ENCODE data around the gene PRSS3.
A peak's percentile ranks its signal among the peaks of the same experiment; 100 is the strongest.
"Not testable (repeated sequence)": the region's sequence is repeated elsewhere in the genome, so short reads cannot be mapped to it uniquely, and the experiment has no call there.

PRSS3 gene

GRCh38 chr9:33818167-33818846, 22.9 kb downstream of the PRSS3 start:
- DNase-seq (ENCODE audit: low spot score), result no peak

GRCh38 chr9:33818847-33819500, 23.6 kb downstream of the PRSS3 start:
- peak; percentile 53 for DNase-seq (ENCODE audit: low spot score)

GRCh38 chr9:33820231-33820745, 24.9 kb downstream of the PRSS3 start:
- DNase-seq (ENCODE audit: low spot score), result no peak

- no peak for DNase-seq (ENCODE audit: low spot score)
Measured at GRCh38 chr9:33823801-33824200, 28.4 kb downstream of the PRSS3 start.

GRCh38 chr9:33827285-33827684, 31.9 kb downstream of the PRSS3 start:
- DNase-seq (ENCODE audit: low spot score), result not testable (repeated sequence)

- DNase-seq (ENCODE audit: low spot score), result not testable (repeated sequence)
Measured at GRCh38 chr9:33829641-33830230, 34.4 kb downstream of the PRSS3 start.

- DNase-seq (ENCODE audit: low spot score), result no peak
Measured at GRCh38 chr9:33835625-33836260, 40.4 kb downstream of the PRSS3 start.

GRCh38 chr9:33836261-33836660, 40.9 kb downstream of the PRSS3 start:
- DNase-seq (ENCODE audit: low spot score), result peak; percentile 35

- no peak for DNase-seq (ENCODE audit: low spot score)
Measured at GRCh38 chr9:33837138-33837537, 41.8 kb downstream of the PRSS3 start.

- DNase-seq (ENCODE audit: low spot score), result peak; percentile 23
Measured at GRCh38 chr9:33840381-33840780, 45.0 kb downstream of the PRSS3 start.

- DNase-seq (ENCODE audit: low spot score), result no peak
Measured at GRCh38 chr9:33843312-33843961, 48.1 kb downstream of the PRSS3 start.

- DNase-seq (ENCODE audit: low spot score), result no peak
Measured at GRCh38 chr9:33846231-33846630, 50.9 kb downstream of the PRSS3 start.

GRCh38 chr9:33847894-33848205, 52.5 kb downstream of the PRSS3 start:
- DNase-seq (ENCODE audit: low spot score), result not testable (repeated sequence)
